Gastrocnemius medialis (tissue), 4 donors: ENCODE data around the gene TEX19. TPM values are rescaled to one million over a fixed set of nuclear protein-coding genes. Genes with fewer than 3 reads are reported as not detected.

Source experiments
- ATAC-seq, 2 donors: fragments of 150-250 bp; one replicate each; pipeline ENCODE4 v1.9.1; 2016
- DNase-seq, 2 donors: peaks; one replicate each; pipeline ENCODE4 v3.0.0-alpha.2; 2019
- H3K27ac ChIP-seq, 4 donors: fragments of 200-600 bp; sonication (generic); 1 replicate in 1 of 4; 2 replicates in 3 of 4; pipeline ENCODE4 v1.5.1; 2016 to 2018; ENCODE audit warnings: mild to moderate bottlenecking in 2 of 4, moderate library complexity in 1 of 4
- H3K27me3 ChIP-seq, 3 donors: fragments of 200-600 bp; sonication (generic) in 2 of 3; 1 replicate in 1 of 3; 2 replicates in 2 of 3; pipeline versions ENCODE4 v1.5.1 to v1.6.0; 2016 to 2019; ENCODE audit warnings: mild to moderate bottlenecking in 1 of 3, moderate library complexity in 1 of 3
- H3K36me3 ChIP-seq, 2 donors: fragments of 200-600 bp; sonication (generic) in 1 of 2; one replicate each; pipeline ENCODE4 v1.5.1; 2017 to 2018
- H3K4me1 ChIP-seq, 2 donors: fragments of 200-600 bp; sonication (generic) in 1 of 2; one replicate each; pipeline ENCODE4 v1.5.1; 2016 to 2017; ENCODE audit warnings: mild to moderate bottlenecking in 2 of 2
- H3K4me3 ChIP-seq, 4 donors: fragments of 200-600 bp; sonication (generic) in 3 of 4; 1 replicate in 1 of 4; 2 replicates in 3 of 4; pipeline ENCODE4 v1.5.1; 2016 to 2019; ENCODE audit warnings: mild to moderate bottlenecking in 2 of 4
- H3K9me3 ChIP-seq, 3 donors: fragments of 200-600 bp; sonication (generic) in 2 of 3; 1 replicate in 1 of 3; 2 replicates in 2 of 3; pipeline ENCODE4 v1.5.1; 2016 to 2019
- CTCF ChIP-seq, 5 experiments: fragments of 450-650 bp in 3 of 5; fragments of 200-600 bp in 2 of 5; sonication (generic) in 2 of 5; IDR thresholded peaks in 4 of 5; conservative IDR thresholded peaks in 1 of 5; 1 replicate in 4 of 5; 2 replicates in 1 of 5; pipeline ENCODE4 v1.5.1; 2016 to 2019; ENCODE audit warnings: antibody characterized with exemption in 5 of 5, mild to moderate bottlenecking in 3 of 5, moderate library complexity in 3 of 5
- POLR2A ChIP-seq, 2 donors: fragments of 450-650 bp; IDR thresholded peaks; one replicate each; pipeline ENCODE4 v1.6.1; 2017; ENCODE audit warnings: antibody characterized with exemption in 2 of 2, mild to moderate bottlenecking in 2 of 2, moderate library complexity in 2 of 2
- in situ Hi-C, 4 donors: fragments of 200-750 bp; cut with MboI; loops; one replicate each; pipeline versions ENCODE4 v1.15.0 to v1.8.0; 2017; ENCODE audit warnings: low sequenced_read_pairs in 4 of 4
- intact Hi-C: fragments of 100-400 bp; cut with DNase I; formaldehyde crosslinking; loops from one replicate; pipeline ENCODE4 v1.15.1; 2023; ENCODE audit warnings: low total_unique reads
- total RNA-seq, 4 donors: library from RNA; depleted of rRNA; stranded (reverse); fragments of >200 nt; gene quantifications; one replicate each; pipeline versions ENCODE4 v1.1.0 to v1.2.3, GENCODE V29; 2016

TEX19 gene
- total RNA-seq, 4 donors from 2014 or later: 0.40 TPM; not detected in 3

- H3K4me1 ChIP-seq: peaks cover 11 to 27% of the 10 kb centered on the region in 2 donors
- intact Hi-C loops: no loop called here
- no peak for ATAC-seq
- H3K9me3 ChIP-seq: no peaks in the 10 kb centered on the region
- TF ChIP-seq POLR2A (IDR thresholded peaks at IDR 0.05) (no peak), CTCF (IDR thresholded peaks at IDR 0.05 in 4 of 5, conservative IDR thresholded peaks at IDR 0.05 in 1 of 5) (no peak)
- H3K36me3 ChIP-seq: no peaks in the 10 kb centered on the region
- peak overlapping the region in 3 of 4 donors; percentile 57 to 67 (median 58) for H3K27ac ChIP-seq
- peak overlapping the region; percentile 44 to 67 (median 60) for H3K4me3 ChIP-seq
- no peak for DNase-seq
- in situ Hi-C loops: no loop called here
- H3K27me3 ChIP-seq: peaks cover 21 to 46% (median 45%) of the 10 kb centered on the region in 3 donors
Observed at GRCh38 chr17:82334622-82335394, 24.2 kb upstream of the TEX19 start.

- no peaks in the 10 kb centered on the region for H3K9me3 ChIP-seq
- TF ChIP-seq POLR2A (IDR thresholded peaks at IDR 0.05): no peak
- no peak for TF ChIP-seq CTCF (IDR thresholded peaks at IDR 0.05 in 4 of 5, conservative IDR thresholded peaks at IDR 0.05 in 1 of 5)
- H3K27ac ChIP-seq: peak overlapping the region in 1 of 4 donors; percentile 36
- intact Hi-C loops: no loop called here
- DNase-seq: no peak
- peaks cover 0 to 9% (median 7%) of the 10 kb centered on the region in 3 donors for H3K27me3 ChIP-seq
- in situ Hi-C loops: no loop called here
- peak overlapping the region; percentile 27 to 52 (median 40) for H3K4me3 ChIP-seq
- peak; percentile 87 for ATAC-seq
- H3K4me1 ChIP-seq: peaks cover 11% of the 10 kb centered on the region in 2 donors
- no peaks in the 10 kb centered on the region for H3K36me3 ChIP-seq
Observed at GRCh38 chr17:82338858-82339633, 20.0 kb upstream of the TEX19 start.

- no peaks in the 10 kb centered on the region for H3K9me3 ChIP-seq
- H3K4me3 ChIP-seq: peak overlapping the region; percentile 27 to 52 (median 40)
- DNase-seq: no peak
- peaks cover 0 to 7% (median under 1%) of the 10 kb centered on the region in 3 donors for H3K27me3 ChIP-seq
- in situ Hi-C loops: no loop called here
- no peak overlapping the region for H3K27ac ChIP-seq
- H3K4me1 ChIP-seq: peaks cover 11% of the 10 kb centered on the region in 2 donors
- no peaks in the 10 kb centered on the region for H3K36me3 ChIP-seq
- no peak for ATAC-seq
- intact Hi-C loops: no loop called here
- TF ChIP-seq CTCF (IDR thresholded peaks at IDR 0.05 in 4 of 5, conservative IDR thresholded peaks at IDR 0.05 in 1 of 5): no peak
- no peak for TF ChIP-seq POLR2A (IDR thresholded peaks at IDR 0.05)
Observed at GRCh38 chr17:82339634-82340580, 19.1 kb upstream of the TEX19 start.

GRCh38 chr17:82342361-82343079 lies 16.5 kb upstream of the TEX19 start:
- DNase-seq (no peak), ATAC-seq (no peak)
- Histone ChIP-seq H3K27ac (no peak overlapping the region), H3K4me3 (no peak overlapping the region), H3K4me1 (peaks cover 11% of the 10 kb centered on the region in 2 donors), H3K9me3 (no peaks in the 10 kb centered on the region), H3K36me3 (no peaks in the 10 kb centered on the region), H3K27me3 (peaks cover 0 to 7% (median 0%) of the 10 kb centered on the region in 3 donors)
- TF ChIP-seq CTCF (IDR thresholded peaks at IDR 0.05 in 4 of 5, conservative IDR thresholded peaks at IDR 0.05 in 1 of 5) (no peak), POLR2A (IDR thresholded peaks at IDR 0.05) (no peak)
- in situ Hi-C loops (no loop called here), intact Hi-C loops (no loop called here)
